PC-9 (cell line): ENCODE data around the gene PLA2G2A.

Experiments
- EZH2 ChIP-seq: fragments of 200-600 bp; sonication (generic); IDR thresholded peaks from 2 replicates; pipeline ENCODE4 v1.8.0; 2017; ENCODE audit warnings: antibody characterized with exemption, low read depth
- TF ChIP-seq, protein P1 (sequence below): fragments of 200-600 bp; sonication (generic); conservative IDR thresholded peaks from 2 replicates; pipeline ENCODE4 v1.6.1; 2017; ENCODE audit warnings: mixed run types, antibody characterized with exemption, mild to moderate bottlenecking, moderate library complexity

DNA sequence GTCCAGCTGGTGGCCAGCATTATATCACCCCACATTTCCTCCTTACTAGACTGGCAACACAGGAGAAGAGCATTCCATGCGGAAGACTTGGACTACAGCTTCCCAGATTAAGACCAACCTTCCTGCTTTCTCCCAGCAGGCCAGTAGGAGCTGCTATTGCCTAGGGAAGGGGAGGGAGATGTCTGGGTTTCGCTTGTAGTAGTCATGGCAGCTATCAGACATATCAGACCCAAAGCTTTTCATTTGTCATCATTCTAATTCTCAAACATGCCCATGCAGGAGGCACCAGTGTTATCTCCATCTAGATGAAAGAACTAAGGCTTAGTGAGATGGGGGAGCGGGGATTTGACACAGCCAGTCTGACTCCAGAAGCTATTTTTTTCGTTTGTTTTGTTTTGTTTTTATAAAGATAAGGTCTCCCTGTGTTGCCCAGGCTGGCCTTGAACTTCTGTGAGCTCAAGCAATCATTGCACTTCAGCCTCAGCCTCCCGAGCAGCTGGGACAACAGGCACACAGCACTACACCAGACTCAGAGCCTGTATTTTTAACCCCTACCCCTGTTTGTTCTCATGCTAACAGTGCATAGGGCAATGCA is 4.5 kb downstream of the PLA2G2A start:
- TF ChIP-seq, protein P1, sequence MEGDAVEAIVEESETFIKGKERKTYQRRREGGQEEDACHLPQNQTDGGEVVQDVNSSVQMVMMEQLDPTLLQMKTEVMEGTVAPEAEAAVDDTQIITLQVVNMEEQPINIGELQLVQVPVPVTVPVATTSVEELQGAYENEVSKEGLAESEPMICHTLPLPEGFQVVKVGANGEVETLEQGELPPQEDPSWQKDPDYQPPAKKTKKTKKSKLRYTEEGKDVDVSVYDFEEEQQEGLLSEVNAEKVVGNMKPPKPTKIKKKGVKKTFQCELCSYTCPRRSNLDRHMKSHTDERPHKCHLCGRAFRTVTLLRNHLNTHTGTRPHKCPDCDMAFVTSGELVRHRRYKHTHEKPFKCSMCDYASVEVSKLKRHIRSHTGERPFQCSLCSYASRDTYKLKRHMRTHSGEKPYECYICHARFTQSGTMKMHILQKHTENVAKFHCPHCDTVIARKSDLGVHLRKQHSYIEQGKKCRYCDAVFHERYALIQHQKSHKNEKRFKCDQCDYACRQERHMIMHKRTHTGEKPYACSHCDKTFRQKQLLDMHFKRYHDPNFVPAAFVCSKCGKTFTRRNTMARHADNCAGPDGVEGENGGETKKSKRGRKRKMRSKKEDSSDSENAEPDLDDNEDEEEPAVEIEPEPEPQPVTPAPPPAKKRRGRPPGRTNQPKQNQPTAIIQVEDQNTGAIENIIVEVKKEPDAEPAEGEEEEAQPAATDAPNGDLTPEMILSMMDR: peak; percentile 66
- TF ChIP-seq EZH2: no peak
